PC-3 (cell line): Measurements from ENCODE around the gene UBFD1.

ENCODE experiments used
- CTCF ChIP-seq: fragments of 300-600 bp; sonication (generic); conservative IDR thresholded peaks from 2 replicates; pipeline ENCODE4 v1.5.1; 2017; ENCODE audit warnings: antibody characterized with exemption, low read depth, mild to moderate bottlenecking, low read length
- EZH2 ChIP-seq: fragments of 300-600 bp; sonication (generic); IDR thresholded peaks from one replicate; pipeline ENCODE4 v1.6.1; 2017; ENCODE audit warnings: antibody characterized with exemption, mild to moderate bottlenecking, low read length; ENCODE audit not compliant: unreplicated experiment
- EZH2phosphoT487 ChIP-seq: fragments of 300-600 bp; sonication (generic); IDR thresholded peaks from 2 replicates; pipeline ENCODE4 v1.6.1; 2018; ENCODE audit warnings: mild to moderate bottlenecking, antibody characterized with exemption, low read length, borderline replicate concordance

GRCh38 chr16:23521037-23521743 is 36.3 kb upstream of the UBFD1 start:
- TF ChIP-seq EZH2 (no peak), CTCF (no peak), EZH2phosphoT487 (no peak)
